HK-2 (cell line): Measurements from ENCODE around the gene GPR107.
"Not testable (repeated sequence)": the region's sequence is repeated elsewhere in the genome, so short reads cannot be mapped to it uniquely, and the experiment has no call there.

Experiments used
- DNase-seq: peaks from one replicate; pipeline ENCODE4 v3.0.0-alpha.2; 2018; ENCODE audit not compliant: unreplicated experiment

GPR107 gene

GRCh38 chr9:130053504-130054324 lies at the start of gene GPR107:
TSS of gene GPR107 (plus strand) at chr9:130053906. CDS start at chr9:130053933, 27 bp downstream.
- DNase-seq: peak; percentile 80

GRCh38 chr9:130003943-130004552 lies 49.7 kb upstream of the GPR107 start:
- no peak for DNase-seq

- not testable (repeated sequence) for DNase-seq
These were observed 46.8 kb upstream of the GPR107 start for GRCh38 chr9:130006952-130007351.

- no peak for DNase-seq
These were observed 45.2 kb upstream of the GPR107 start for GRCh38 chr9:130008538-130008937.

GRCh38 chr9:130009546-130009945 lies 44.2 kb upstream of the GPR107 start:
- not testable (repeated sequence) for DNase-seq

GRCh38 chr9:130010151-130010988 lies 43.3 kb upstream of the GPR107 start:
- no peak for DNase-seq

GRCh38 chr9:130013326-130013725 lies 40.4 kb upstream of the GPR107 start:
- DNase-seq: no peak

GRCh38 chr9:130015353-130016019 lies 38.2 kb upstream of the GPR107 start:
- no peak for DNase-seq

GRCh38 chr9:130017076-130017475 lies 36.6 kb upstream of the GPR107 start:
- DNase-seq: no peak

- not testable (repeated sequence) for DNase-seq
These were observed 36.2 kb upstream of the GPR107 start for GRCh38 chr9:130017510-130017909.

- DNase-seq: no peak
These were observed 35.4 kb upstream of the GPR107 start for GRCh38 chr9:130018265-130018664.

- no peak for DNase-seq
These were observed 33.1 kb upstream of the GPR107 start for GRCh38 chr9:130020618-130021017.

GRCh38 chr9:130021123-130021522 lies 32.6 kb upstream of the GPR107 start:
- DNase-seq: no peak

GRCh38 chr9:130021842-130022241 lies 31.9 kb upstream of the GPR107 start:
- not testable (repeated sequence) for DNase-seq

GRCh38 chr9:130022566-130023143 lies 31.1 kb upstream of the GPR107 start:
- no peak for DNase-seq

GRCh38 chr9:130023144-130023787 lies 30.4 kb upstream of the GPR107 start:
- DNase-seq: no peak

- no peak for DNase-seq
These were observed 29.6 kb upstream of the GPR107 start for GRCh38 chr9:130023994-130024596.

- DNase-seq: no peak
These were observed 29.1 kb upstream of the GPR107 start for GRCh38 chr9:130024597-130024994.

- DNase-seq: no peak
These were observed 26.9 kb upstream of the GPR107 start for GRCh38 chr9:130026583-130027340.
